Measurements from ENCODE around the gene FAAH.

- no peak for TF ChIP-seq GATA3 (IDR thresholded peaks at IDR 0.05; ENCODE audit: low read depth, low read length)
- no peak for TF ChIP-seq GATA2 (IDR thresholded peaks at IDR 0.05; ENCODE audit: low read depth, low read length)
Observed at GRCh38 chr1:46455951-46456350, 61.8 kb downstream of the FAAH start.

Data from SH-SY5Y (cell line).